KOPT-K1 (cell line): Measurements from ENCODE around the gene FBN1.

Experiments used
- H3K27ac ChIP-seq: fragments of 200-600 bp; sonication (generic); 2 replicates; pipeline ENCODE4 v1.5.1; 2016; ENCODE audit warnings: antibody characterized with exemption, mild to moderate bottlenecking, low read depth, low read length; ENCODE audit not compliant: poor library complexity, severe bottlenecking
- H3K36me3 ChIP-seq: fragments of 200-600 bp; sonication (generic); 2 replicates; pipeline ENCODE4 v1.5.1; 2017; ENCODE audit warnings: antibody characterized with exemption, mild to moderate bottlenecking, low read length, moderate library complexity; ENCODE audit not compliant: insufficient read depth
- H3K9me3 ChIP-seq: fragments of 200-600 bp; sonication (generic); 2 replicates; pipeline ENCODE4 v1.5.1; 2017; ENCODE audit warnings: antibody characterized with exemption, low read length, mild to moderate bottlenecking; ENCODE audit not compliant: insufficient read depth, poor library complexity, severe bottlenecking

FBN1 gene

GRCh38 chr15:48462688-48463087 lies 182.8 kb downstream of the FBN1 start:
- Histone ChIP-seq H3K9me3 (no peaks in the 10 kb centered on the region), H3K36me3 (no peaks in the 10 kb centered on the region; the same call in 1 of the 2 replicates), H3K27ac (no peak overlapping the region)

- Histone ChIP-seq H3K27ac (no peak overlapping the region), H3K36me3 (no peaks in the 10 kb centered on the region; the same call in 1 of the 2 replicates), H3K9me3 (no peaks in the 10 kb centered on the region)
These were observed 185.7 kb downstream of the FBN1 start for GRCh38 chr15:48459571-48460442.

GRCh38 chr15:48458876-48459275 lies 186.6 kb downstream of the FBN1 start:
- no peak overlapping the region for H3K27ac ChIP-seq
- H3K36me3 ChIP-seq: no peaks in the 10 kb centered on the region; the same call in 1 of the 2 replicates
- H3K9me3 ChIP-seq: no peaks in the 10 kb centered on the region

- H3K36me3 ChIP-seq: no peaks in the 10 kb centered on the region
- no peak overlapping the region for H3K27ac ChIP-seq
- no peaks in the 10 kb centered on the region for H3K9me3 ChIP-seq
These were observed 189.4 kb downstream of the FBN1 start for GRCh38 chr15:48456134-48456533.

GRCh38 chr15:48451736-48452135 lies 193.8 kb downstream of the FBN1 start:
- no peaks in the 10 kb centered on the region for H3K9me3 ChIP-seq
- H3K27ac ChIP-seq: no peak overlapping the region
- no peaks in the 10 kb centered on the region for H3K36me3 ChIP-seq

- no peaks in the 10 kb centered on the region for H3K9me3 ChIP-seq
- H3K27ac ChIP-seq: no peak overlapping the region
- no peaks in the 10 kb centered on the region for H3K36me3 ChIP-seq
These were observed 194.3 kb downstream of the FBN1 start for GRCh38 chr15:48451241-48451640.

- H3K9me3 ChIP-seq: no peaks in the 10 kb centered on the region
- no peaks in the 10 kb centered on the region for H3K36me3 ChIP-seq
- H3K27ac ChIP-seq: no peak overlapping the region
These were observed 195.8 kb downstream of the FBN1 start for GRCh38 chr15:48449734-48450133.

- H3K9me3 ChIP-seq: no peaks in the 10 kb centered on the region
- no peaks in the 10 kb centered on the region for H3K36me3 ChIP-seq
- H3K27ac ChIP-seq: no peak overlapping the region
These were observed 197.9 kb downstream of the FBN1 start for GRCh38 chr15:48447657-48448056.

GRCh38 chr15:48447058-48447457 lies 198.5 kb downstream of the FBN1 start:
- no peak overlapping the region for H3K27ac ChIP-seq
- H3K36me3 ChIP-seq: no peaks in the 10 kb centered on the region
- H3K9me3 ChIP-seq: no peaks in the 10 kb centered on the region

GRCh38 chr15:48442011-48442410 lies 203.5 kb downstream of the FBN1 start:
- H3K36me3 ChIP-seq: no peaks in the 10 kb centered on the region; the same call in 1 of the 2 replicates

GRCh38 chr15:48440084-48440483 lies 205.4 kb downstream of the FBN1 start:
- Histone ChIP-seq H3K27ac (no peak overlapping the region), H3K9me3 (no peaks in the 10 kb centered on the region), H3K36me3 (no peaks in the 10 kb centered on the region; the same call in none of the 2 replicates)

More at GRCh38 chr15:48442011-48442410, 203.5 kb downstream of the FBN1 start:
- Histone ChIP-seq H3K27ac (no peak overlapping the region), H3K9me3 (no peaks in the 10 kb centered on the region)

- H3K9me3 ChIP-seq: no peaks in the 10 kb centered on the region
- H3K27ac ChIP-seq: no peak overlapping the region
- no peaks in the 10 kb centered on the region; the same call in none of the 2 replicates for H3K36me3 ChIP-seq
These were observed 208.3 kb downstream of the FBN1 start for GRCh38 chr15:48437178-48437577.

- Histone ChIP-seq H3K9me3 (no peaks in the 10 kb centered on the region), H3K36me3 (no peaks in the 10 kb centered on the region; the same call in none of the 2 replicates), H3K27ac (no peak overlapping the region)
These were observed 210.2 kb downstream of the FBN1 start for GRCh38 chr15:48435321-48435720.

- Histone ChIP-seq H3K27ac (no peak overlapping the region), H3K36me3 (no peaks in the 10 kb centered on the region; the same call in none of the 2 replicates)
These were observed 212.2 kb downstream of the FBN1 start for GRCh38 chr15:48433226-48433886.

GRCh38 chr15:48432688-48433087 lies 212.8 kb downstream of the FBN1 start:
- Histone ChIP-seq H3K36me3 (no peaks in the 10 kb centered on the region; the same call in none of the 2 replicates), H3K9me3 (no peaks in the 10 kb centered on the region), H3K27ac (no peak overlapping the region)

More at GRCh38 chr15:48433226-48433886, 212.2 kb downstream of the FBN1 start:
- H3K9me3 ChIP-seq: no peaks in the 10 kb centered on the region
